ENCODE results near the gene DPP6.

Gene DPP6

DNA sequence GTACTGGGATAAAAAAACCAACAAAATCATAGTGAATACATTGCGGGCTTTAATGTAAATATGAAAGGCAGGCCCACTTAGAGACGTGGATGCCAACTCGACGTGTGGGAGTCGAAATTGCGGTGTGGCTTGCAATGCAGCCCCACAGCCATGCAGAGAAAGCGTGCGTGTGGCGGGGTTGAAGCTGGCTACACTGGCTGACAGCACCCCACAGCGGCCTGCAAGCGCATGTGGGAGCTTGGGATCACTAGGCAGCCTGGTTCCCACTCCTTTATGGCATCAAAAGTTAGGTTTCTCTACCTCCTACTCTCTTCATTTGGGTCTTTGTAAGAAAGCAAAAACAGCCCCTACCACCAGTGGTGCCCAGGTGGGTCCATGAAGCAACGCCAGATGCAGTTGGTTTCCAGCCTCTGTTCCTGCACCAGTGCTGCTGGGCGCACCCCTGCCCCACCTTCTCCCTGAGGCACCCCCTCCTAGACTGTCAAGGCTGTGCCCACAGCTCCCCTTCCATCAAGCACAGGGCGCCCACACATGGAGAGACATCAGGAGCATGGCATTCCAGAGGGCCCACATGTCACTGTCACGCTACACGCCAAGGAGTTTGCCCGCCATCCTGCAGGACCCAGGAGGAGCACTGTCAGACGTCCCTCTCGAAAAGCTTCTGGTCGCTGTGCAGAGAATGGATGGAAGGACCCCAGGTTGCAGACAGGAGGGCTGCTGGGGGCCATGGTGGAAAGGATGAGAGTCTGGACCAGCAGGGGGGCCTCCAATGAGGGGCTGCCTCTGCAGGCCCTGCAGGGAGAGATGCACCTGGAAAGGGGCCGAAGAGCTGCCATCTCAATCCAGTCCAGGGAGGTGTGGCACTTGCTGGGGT is 807.8 kb downstream of the DPP6 start:
- no peak for DNase-seq (ENCODE audit: low spot score)

DNA sequence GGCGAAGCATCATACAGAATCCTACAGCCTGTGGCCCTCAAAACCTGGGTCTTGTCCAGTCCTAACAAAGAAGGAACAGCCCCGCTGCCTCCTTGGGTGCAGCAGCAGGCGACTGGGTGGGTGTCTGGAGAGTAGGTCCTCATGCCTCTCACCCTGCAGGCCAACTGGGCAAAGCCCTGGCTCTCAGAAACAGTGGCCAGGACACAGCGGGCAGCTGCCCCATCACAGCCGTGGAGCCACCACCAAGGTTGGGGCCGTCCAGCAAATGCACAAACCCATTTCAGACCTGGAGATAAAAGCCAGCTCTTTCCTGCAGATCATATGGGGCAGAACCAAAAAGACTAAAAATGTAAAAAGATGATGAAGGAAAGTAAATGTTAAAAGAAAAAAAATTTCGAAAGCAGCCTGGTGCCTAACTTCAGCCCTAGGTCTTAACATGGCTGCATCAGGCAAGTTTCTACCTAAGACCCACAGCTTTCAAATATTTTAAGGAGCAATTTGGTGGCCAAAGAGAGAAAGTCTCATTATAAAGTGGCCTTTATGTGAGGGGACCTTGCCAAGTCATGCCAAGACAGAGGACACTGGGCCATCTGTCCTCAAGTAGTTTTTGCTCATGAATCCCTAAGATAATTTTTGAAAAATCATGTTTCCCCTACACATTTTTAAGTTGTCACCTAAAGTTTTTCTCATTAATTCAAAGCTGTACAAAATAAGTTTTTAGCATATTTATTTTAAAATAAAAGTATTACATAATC is 808.6 kb downstream of the DPP6 start:
- DNase-seq (ENCODE audit: low spot score), result no peak

- DNase-seq (ENCODE audit: low spot score), result no peak
Measured at GRCh38 chr7:154861589-154861988, 809.4 kb downstream of the DPP6 start.

DNA sequence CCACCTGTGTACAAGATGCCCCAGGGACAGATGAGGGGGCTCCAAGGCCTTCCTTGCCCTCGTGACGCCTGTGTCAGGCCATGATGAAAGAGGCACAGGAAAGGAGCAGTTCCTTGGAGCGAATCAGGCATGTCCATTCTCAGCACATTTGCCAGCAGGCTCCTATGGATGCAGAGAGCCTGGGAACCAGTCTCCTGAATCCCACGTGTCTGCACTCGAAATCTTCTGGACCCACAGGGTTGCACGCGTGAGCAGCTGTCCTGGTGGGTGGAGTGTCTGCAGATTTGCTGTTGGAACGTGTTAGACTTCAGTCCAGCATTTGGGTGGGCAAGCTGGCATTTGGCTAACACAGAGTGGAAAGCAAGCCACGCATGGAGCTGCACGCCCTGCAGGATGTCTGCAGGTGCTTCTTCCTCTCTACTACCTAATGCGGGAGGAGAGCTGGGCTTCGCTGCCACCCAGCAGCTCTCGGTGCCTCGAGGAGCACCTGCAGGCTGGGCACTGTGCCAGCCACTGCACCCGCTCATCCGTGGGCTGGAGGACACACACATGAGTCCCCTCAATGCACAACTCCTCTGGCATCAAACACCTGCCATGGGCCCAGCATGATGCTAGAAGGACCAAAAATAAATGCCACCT is 810.1 kb downstream of the DPP6 start:
- no peak for DNase-seq (ENCODE audit: low spot score)

DNA sequence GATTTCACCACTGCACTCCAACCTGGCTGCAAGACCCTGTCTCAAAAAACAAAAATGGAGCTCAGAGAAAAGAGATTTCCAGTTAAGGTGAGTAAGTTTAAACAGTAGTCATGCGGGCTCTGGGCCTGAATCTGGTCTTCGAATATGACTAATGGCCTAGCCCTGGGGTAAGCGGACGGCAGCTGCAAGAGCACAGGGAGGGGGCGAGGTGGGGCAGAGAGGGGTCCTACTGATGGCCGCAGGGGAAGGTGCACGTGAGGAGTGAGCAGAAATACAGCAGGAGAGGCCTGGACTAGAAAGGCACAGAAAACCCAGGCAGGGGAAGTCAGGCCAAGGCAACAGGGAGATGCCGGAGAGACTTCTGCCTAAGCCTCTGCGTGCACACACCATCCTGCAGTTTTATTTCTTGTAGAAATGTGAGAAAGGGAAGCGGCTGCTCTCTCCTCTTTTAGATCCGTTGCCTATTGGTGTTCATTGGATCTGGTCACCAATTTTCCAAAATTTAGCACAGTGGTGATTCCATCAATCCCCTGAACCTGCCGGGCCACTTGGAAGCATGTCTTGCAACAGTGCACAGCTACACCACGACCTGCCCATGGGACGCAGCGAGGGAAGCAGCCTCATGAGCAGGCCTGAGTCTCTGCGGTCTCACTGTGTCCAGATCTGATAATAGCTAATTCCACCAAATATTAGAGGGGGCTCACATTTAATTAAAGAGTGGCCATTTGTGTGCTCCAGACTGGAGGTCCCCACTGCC is 811.7 kb downstream of the DPP6 start:
- no peak for DNase-seq (ENCODE audit: low spot score)

- no peak for DNase-seq (ENCODE audit: low spot score)
Measured at GRCh38 chr7:154864523-154864891, 812.3 kb downstream of the DPP6 start.

GRCh38 chr7:154865984-154866685 is 813.9 kb downstream of the DPP6 start:
- no peak for DNase-seq (ENCODE audit: low spot score)

- DNase-seq (ENCODE audit: low spot score), result no peak
Measured at GRCh38 chr7:154867068-154867467, 814.9 kb downstream of the DPP6 start.

- no peak for DNase-seq (ENCODE audit: low spot score)
Measured at GRCh38 chr7:154868921-154869320, 816.7 kb downstream of the DPP6 start.

DNA sequence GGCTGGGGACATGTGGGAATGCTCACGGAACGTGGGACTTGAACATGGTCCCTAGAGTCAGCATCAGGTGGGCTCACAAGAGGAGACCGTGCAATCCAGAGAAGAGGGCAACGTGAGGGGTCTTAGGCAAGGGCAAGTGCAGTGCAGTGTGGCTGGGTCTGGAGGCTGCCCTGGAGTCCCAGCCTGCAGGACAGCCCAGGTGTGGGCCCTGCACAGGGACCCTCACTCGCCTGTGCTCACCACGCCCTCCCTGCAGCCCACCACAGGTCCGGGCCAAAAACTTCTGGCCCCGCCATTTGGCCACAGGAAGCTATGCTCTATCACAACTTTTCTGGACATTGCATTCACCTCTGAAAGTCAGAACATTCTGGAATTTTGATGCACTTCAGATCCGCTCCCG is 817.2 kb downstream of the DPP6 start:
- DNase-seq (ENCODE audit: low spot score), result no peak

DNA sequence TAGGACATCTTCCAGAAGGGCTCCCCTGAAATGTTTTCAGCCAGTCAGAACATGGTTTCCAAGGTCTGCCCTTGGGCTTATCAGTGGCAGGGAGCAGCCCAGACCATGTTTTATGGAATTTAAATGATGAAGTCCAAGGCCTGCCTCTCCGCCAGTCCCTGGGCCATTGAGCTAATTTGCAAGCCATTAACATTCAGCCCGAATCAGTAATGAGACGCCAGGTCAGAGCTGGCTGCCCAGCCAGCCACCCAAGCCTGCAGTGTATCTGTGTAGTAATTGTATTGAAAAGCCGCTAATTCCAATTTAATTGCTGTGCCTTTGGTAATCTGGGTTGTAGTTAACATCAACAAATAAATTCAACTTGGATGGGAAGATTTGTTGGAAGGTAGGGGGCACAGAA is 819.3 kb downstream of the DPP6 start:
- no peak for DNase-seq (ENCODE audit: low spot score)

DNA sequence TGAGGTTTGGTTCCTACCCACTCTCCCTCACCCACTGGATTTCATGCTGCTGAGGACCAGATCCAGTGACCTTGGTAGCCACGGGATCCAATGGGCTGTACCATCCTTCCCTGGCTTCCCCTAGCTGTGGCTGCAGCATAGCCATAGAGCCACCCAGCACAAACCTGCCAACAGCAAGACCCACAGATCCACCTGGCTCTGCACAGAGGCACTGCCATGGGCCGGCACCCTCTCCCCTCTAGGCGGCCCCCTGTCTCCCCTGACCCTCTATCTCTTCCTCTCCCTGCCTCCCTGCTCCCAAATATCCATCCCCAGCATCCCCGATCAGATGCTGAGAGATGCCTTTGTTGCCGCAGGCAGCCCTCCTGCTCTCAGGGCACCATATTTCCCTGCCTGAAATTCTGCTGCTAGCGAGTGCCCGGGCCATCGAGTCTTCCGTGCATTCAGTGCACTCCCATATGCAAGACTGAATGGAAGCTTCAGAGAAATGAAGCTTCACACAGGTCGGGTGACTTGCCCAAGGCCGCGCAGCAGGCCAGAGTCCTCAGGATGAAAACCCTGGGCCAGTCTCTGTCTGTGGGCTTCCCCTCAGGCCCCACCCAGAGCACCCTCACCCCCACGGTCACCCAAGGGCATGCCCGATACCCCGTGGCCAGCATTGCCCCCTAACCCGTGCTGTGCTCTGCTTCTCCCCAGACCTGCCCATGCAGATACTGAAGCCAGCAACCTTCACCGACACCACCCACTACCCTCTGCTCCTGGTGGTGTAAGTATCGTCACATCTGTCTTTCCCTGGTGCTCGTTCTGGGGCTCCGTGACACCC is 819.9 kb downstream of the DPP6 start:
- DNase-seq (ENCODE audit: low spot score), result no peak

DNA sequence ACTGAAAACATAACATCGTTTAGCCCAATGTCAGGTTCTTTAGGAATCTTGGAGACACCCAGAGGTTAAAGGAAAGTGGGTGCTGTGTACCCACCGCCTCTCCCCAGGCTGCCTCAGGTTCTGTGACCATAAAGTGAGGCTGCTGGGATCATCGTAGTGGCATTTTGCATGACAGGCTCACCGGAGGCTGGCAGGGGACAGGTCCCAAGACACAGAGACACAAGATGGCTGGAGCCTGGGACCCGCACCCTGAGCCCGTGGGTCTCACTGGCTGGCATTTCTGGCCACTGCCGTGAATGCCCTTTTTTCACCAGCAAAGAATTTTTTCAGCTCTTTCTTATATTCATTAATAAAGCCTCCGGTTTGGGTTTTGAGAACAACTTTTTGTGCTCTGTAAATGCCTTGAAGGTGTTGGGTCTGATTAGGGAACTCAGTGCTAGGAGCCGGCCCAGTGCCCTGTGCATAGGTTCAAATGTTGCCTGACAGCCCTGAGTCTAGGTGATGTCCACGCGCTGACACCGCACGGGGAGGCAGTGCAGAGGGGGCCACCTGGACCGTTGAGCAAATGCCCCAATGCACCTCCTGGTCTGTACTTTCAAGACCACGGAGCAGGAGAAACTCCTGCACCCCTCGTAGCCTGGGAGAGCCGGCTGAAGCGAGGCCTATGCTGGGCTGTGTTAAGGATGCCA is 820.8 kb downstream of the DPP6 start:
- DNase-seq (ENCODE audit: low spot score), result no peak

DNA sequence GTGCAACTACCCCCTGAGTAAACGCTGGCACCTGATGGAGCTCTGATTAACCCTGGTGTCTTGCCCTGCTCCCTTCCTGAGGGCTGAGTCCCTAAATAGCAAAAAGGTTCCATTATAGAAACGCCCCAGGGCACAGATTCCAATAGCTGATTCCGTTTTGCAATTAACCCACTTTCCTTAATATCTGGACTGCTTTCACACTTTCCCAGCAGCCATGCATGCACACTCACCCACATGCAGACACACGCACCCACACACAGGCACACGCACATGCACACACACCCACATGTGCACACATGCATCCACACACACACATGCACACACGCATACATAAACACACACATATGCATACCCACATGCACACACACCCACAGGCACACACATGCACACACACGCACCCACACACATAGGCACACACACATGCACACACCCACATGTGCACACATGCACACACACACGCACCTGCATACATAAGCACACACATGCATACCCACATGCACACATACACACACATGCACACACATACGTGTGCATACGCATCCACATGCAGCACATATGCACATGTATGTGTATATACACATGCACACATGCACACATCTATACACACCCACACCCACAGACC is 821.4 kb downstream of the DPP6 start:
- no peak for DNase-seq (ENCODE audit: low spot score)

DNA sequence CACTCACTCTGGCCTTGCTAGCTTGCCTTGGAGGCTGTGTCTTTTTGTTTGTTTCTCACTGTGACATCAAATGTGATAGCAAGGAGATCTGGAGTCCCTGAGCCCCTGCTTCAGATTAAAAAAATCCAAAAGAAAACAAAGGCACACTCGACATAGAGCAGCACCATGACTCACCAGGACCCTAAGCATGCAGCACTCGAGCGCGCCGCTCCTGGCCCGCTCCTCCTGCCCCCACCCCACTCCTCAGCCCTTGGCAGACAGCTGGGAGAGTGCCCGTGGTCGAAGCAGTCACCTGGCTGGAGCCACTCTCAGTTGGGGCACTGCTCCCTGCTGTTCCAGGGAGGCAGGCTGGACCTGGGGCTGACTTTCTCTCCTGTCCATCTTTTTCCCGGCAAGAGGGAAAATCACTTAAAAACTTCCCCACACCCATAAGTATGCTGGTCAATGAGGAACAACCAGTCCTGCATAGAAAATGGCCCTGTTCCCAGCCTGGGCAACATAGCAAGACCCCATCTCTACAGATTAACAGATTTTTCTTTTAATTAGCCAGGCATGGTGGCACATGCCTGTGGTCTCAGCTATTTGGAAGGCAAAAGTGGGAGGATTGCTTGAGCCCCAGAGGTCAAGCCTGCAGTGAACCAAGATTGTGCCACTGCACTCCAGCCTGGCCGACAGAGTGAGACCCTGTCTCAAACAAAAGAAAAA is 822.4 kb downstream of the DPP6 start:
- DNase-seq (ENCODE audit: low spot score), result no peak

GRCh38 chr7:154875297-154875696 is 823.1 kb downstream of the DPP6 start:
- no peak for DNase-seq (ENCODE audit: low spot score)

GRCh38 chr7:154876516-154876915 is 824.3 kb downstream of the DPP6 start:
- DNase-seq (ENCODE audit: low spot score), result no peak

DNA sequence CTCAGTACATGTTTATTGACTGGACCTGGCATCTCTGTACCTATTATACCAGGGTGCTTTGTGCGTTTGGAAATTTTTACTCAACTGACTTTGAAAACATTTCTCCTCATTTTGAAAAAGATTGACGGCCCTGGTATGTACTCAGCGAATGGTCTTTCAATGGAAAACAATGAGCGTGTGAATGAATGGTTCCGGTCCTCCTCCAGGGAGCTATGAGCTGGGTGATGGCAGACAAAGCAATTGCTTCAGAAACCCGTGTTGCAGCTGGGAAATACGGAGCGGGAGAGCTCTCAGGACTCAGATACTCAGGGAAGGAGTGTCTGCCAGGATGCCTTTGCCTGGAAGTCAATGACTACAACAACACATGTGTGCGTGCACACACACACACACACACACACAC is 824.8 kb downstream of the DPP6 start:
- no peak for DNase-seq (ENCODE audit: low spot score)

GRCh38 chr7:154879629-154880028 is 827.4 kb downstream of the DPP6 start:
- DNase-seq (ENCODE audit: low spot score), result no peak

Data from CD4-positive, alpha-beta T cell treated with Interleukin-15 for 4 hours (primary cell).